Right atrium auricular region (tissue), 2 donors: ENCODE data around the gene PRDM15. TPM values are rescaled to one million over a fixed set of nuclear protein-coding genes. Genes with fewer than 3 reads are reported as not detected.
A peak's percentile ranks its signal among the peaks of the same experiment; 100 is the strongest.

Experiments used
- DNase-seq: peaks from one replicate; pipeline ENCODE4 v3.0.0-alpha.2; 2019; ENCODE audit warnings: low spot score
- H3K27ac ChIP-seq, 2 donors: fragments of 200-600 bp; sonication (generic); 1 replicate in 1 of 2; 2 replicates in 1 of 2; pipeline ENCODE4 v1.5.1; 2016 to 2019
- H3K27me3 ChIP-seq, 2 donors: fragments of 200-600 bp; sonication (generic); one replicate each; pipeline versions ENCODE4 v1.5.1 to v1.6.0; 2017 to 2019
- H3K36me3 ChIP-seq: fragments of 200-600 bp; sonication (generic); one replicate; pipeline ENCODE4 v1.5.1; 2016
- H3K4me1 ChIP-seq, 2 donors: fragments of 200-600 bp; sonication (generic); one replicate each; pipeline versions ENCODE4 v1.5.1 to v1.6.0; 2017 to 2019
- H3K4me3 ChIP-seq, 2 donors: fragments of 200-600 bp; sonication (generic); 1 replicate in 1 of 2; 2 replicates in 1 of 2; pipeline ENCODE4 v1.5.1; 2017 to 2019; ENCODE audit warnings: mild to moderate bottlenecking in 1 of 2, moderate library complexity in 1 of 2
- H3K9me3 ChIP-seq, 2 donors: fragments of 200-600 bp; sonication (generic); one replicate each; pipeline ENCODE4 v1.5.1; 2019
- total RNA-seq, 2 donors: library from RNA; depleted of rRNA; stranded (reverse); fragments of >200 nt; gene quantifications; one replicate each; pipeline ENCODE4 v1.1.0, GENCODE V29; 2016
- TF ChIP-seq, protein P1 (sequence below), 2 donors: fragments of 200-600 bp; sonication (generic); IDR thresholded peaks; one replicate each; pipeline ENCODE4 v1.5.1; 2019; ENCODE audit warnings: antibody characterized with exemption in 2 of 2

The PRDM15 gene
- total RNA-seq, 2 donors from 2014 or later: 2.6 to 4.2 TPM

DNA sequence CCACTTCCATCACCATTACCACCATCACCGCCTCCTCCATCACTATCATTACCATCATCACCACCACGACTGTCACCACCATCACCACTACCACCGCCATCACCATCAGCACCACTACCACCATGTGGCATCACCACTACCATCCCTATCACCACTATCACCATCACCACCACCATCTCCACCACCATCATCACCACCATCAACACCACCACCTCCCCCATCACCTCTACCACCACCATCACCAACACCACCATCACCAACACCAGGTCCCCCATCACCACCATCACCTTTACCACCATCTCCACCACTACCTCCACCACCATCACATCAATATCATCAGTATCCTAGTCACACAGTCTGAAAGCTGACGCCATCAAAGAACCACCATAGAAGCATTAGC is 72.4 kb downstream of the PRDM15 start:
- Histone ChIP-seq H3K4me3 (no peak overlapping the region), H3K9me3 (no peaks in the 10 kb centered on the region), H3K36me3 (peaks cover 12% of the 10 kb centered on the region), H3K27ac (no peak overlapping the region), H3K4me1 (peaks cover 0 to 16% of the 10 kb centered on the region in 2 donors), H3K27me3 (no peaks in the 10 kb centered on the region)
- TF ChIP-seq, protein P1, sequence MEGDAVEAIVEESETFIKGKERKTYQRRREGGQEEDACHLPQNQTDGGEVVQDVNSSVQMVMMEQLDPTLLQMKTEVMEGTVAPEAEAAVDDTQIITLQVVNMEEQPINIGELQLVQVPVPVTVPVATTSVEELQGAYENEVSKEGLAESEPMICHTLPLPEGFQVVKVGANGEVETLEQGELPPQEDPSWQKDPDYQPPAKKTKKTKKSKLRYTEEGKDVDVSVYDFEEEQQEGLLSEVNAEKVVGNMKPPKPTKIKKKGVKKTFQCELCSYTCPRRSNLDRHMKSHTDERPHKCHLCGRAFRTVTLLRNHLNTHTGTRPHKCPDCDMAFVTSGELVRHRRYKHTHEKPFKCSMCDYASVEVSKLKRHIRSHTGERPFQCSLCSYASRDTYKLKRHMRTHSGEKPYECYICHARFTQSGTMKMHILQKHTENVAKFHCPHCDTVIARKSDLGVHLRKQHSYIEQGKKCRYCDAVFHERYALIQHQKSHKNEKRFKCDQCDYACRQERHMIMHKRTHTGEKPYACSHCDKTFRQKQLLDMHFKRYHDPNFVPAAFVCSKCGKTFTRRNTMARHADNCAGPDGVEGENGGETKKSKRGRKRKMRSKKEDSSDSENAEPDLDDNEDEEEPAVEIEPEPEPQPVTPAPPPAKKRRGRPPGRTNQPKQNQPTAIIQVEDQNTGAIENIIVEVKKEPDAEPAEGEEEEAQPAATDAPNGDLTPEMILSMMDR (IDR thresholded peaks at IDR 0.05): no peak
- no peak for DNase-seq

DNA sequence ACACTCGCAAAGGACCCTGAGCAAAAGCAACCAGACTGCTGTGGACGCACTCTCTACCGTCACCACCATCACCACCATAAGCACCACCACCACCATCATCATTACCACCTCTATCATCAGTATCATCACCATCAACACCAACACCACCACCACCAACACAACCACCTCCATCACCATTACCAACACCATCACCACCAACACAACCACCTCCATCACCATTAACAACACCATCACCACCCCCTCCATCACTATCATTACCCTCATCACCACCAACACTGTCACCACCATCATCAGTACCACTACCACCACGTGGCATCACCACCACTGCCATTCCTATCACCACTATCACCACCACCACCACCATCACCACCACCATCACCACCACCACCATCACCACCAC is 73.5 kb downstream of the PRDM15 start:
- TF ChIP-seq, protein P1 (IDR thresholded peaks at IDR 0.05): no peak
- no peak overlapping the region for H3K4me3 ChIP-seq
- no peak for DNase-seq
- no peaks in the 10 kb centered on the region for H3K27me3 ChIP-seq
- no peak overlapping the region for H3K27ac ChIP-seq
- H3K9me3 ChIP-seq: no peaks in the 10 kb centered on the region
- peaks cover 21% of the 10 kb centered on the region for H3K36me3 ChIP-seq
- peaks cover 0 to 16% of the 10 kb centered on the region in 2 donors for H3K4me1 ChIP-seq

DNA sequence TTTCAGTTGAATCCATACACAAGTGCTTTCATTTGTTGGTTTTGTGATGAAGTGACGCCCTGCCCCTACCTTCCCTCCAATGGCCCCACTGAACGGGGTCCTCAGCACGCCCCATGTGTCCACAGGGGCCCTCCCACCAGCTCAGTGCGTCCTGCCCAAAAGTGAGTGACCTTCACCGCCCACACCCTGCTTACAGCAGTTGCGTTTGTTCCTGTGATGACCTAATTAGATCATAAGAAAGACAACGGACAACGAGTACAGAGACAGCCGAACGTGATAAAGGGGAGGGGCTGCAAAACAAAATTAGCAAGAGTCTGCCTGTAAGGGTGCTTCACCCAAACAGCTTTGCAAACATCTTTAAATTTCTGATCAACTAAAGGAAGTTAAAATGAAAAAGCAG is 74.1 kb downstream of the PRDM15 start:
- TF ChIP-seq, protein P1 (IDR thresholded peaks at IDR 0.05): no peak
- H3K4me3 ChIP-seq: no peak overlapping the region
- DNase-seq: no peak
- H3K27me3 ChIP-seq: no peaks in the 10 kb centered on the region
- peaks cover 21% of the 10 kb centered on the region for H3K36me3 ChIP-seq
- no peaks in the 10 kb centered on the region for H3K9me3 ChIP-seq
- no peak overlapping the region for H3K27ac ChIP-seq
- H3K4me1 ChIP-seq: peaks cover 0 to 16% of the 10 kb centered on the region in 2 donors

DNA sequence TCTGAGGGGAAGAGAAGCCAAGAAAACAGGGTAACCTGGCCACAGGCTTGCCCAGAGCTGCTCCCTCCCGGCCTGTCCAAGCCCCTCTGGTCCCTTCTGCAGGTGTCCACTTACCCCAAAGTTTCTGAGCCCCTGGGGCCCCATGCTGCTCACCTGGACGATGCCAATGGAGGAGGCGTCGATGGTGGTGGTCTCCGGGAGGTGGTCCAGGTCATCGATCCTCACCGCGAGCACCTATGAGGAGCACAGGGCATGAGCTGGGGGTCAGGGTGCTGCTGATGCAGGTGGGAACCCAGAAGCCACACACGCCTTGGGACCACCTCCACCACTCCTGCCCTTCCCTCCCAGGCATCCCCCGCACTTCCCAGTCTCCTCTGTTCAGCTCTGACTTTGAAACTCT is 74.8 kb downstream of the PRDM15 start:
- H3K4me3 ChIP-seq: no peak overlapping the region
- TF ChIP-seq, protein P1 (IDR thresholded peaks at IDR 0.05): no peak
- H3K27ac ChIP-seq: no peak overlapping the region
- peaks cover 0 to 16% of the 10 kb centered on the region in 2 donors for H3K4me1 ChIP-seq
- peaks cover 15% of the 10 kb centered on the region for H3K36me3 ChIP-seq
- DNase-seq: no peak
- H3K27me3 ChIP-seq: no peaks in the 10 kb centered on the region
- no peaks in the 10 kb centered on the region for H3K9me3 ChIP-seq

DNA sequence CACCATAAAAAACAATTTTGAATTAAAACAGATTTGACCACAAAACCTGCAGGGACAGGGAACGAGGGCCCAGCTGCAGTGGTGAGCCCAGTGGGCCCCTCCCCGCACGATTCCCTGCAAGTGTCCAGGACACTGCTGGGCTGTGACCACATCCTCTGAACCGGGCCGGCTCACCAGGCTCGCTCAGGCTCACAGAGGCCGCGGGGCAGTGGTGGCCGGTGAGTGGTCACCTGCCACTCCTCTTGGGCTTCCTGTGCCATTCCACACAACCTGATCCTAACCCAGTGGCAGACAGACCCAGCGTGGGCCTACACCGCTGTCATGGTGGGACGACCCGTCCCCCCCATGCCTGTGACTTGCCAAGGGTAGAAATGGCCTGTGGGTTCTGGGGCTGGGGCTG is 75.8 kb downstream of the PRDM15 start:
- Histone ChIP-seq H3K27ac (no peak overlapping the region), H3K4me1 (peaks cover 0 to 16% of the 10 kb centered on the region in 2 donors), H3K4me3 (no peak overlapping the region), H3K36me3 (peaks cover 15% of the 10 kb centered on the region), H3K9me3 (no peaks in the 10 kb centered on the region), H3K27me3 (no peaks in the 10 kb centered on the region)
- TF ChIP-seq, protein P1 (IDR thresholded peaks at IDR 0.05): no peak
- no peak for DNase-seq

DNA sequence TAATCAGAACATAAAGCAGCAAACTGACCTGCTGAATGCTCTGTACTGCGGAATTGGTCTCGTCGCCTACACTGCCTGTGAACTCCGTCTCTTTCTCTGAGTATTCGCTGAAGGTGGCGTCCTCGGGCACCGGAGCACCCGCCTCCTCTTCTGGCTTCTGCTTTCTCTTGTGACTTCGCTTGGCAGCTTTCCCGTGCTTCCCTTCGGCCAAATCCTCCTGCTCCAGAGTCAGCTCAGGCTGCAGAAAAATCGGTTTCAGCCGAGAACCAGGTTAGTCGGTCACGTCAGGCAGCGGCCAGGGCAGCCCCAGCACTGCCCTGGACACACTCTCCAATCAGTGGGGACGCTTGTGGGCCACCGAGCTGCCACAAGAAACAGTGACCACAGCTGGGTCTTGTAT is 76.5 kb downstream of the PRDM15 start:
- H3K36me3 ChIP-seq: peaks cover 15% of the 10 kb centered on the region
- TF ChIP-seq, protein P1 (IDR thresholded peaks at IDR 0.05): no peak
- H3K9me3 ChIP-seq: no peaks in the 10 kb centered on the region
- peaks cover 0 to 16% of the 10 kb centered on the region in 2 donors for H3K4me1 ChIP-seq
- no peaks in the 10 kb centered on the region for H3K27me3 ChIP-seq
- no peak overlapping the region for H3K4me3 ChIP-seq
- H3K27ac ChIP-seq: peak overlapping the region in 1 of 2 donors; percentile 21
- peak; percentile 74 for DNase-seq
